ENCODE results near the gene KDF1. TPM values are rescaled to one million over a fixed set of nuclear protein-coding genes. Genes with fewer than 3 reads are reported as not detected.

Gene KDF1
- total RNA-seq, 1 donor from 2014 or later: not detected

GRCh38 chr1:26921126-26921539 is 39.1 kb downstream of the KDF1 start:
- DNase-seq (ENCODE audit: low spot score): no peak

- DNase-seq (ENCODE audit: low spot score): no peak
These were observed 44.9 kb downstream of the KDF1 start for GRCh38 chr1:26915204-26915842.

DNA sequence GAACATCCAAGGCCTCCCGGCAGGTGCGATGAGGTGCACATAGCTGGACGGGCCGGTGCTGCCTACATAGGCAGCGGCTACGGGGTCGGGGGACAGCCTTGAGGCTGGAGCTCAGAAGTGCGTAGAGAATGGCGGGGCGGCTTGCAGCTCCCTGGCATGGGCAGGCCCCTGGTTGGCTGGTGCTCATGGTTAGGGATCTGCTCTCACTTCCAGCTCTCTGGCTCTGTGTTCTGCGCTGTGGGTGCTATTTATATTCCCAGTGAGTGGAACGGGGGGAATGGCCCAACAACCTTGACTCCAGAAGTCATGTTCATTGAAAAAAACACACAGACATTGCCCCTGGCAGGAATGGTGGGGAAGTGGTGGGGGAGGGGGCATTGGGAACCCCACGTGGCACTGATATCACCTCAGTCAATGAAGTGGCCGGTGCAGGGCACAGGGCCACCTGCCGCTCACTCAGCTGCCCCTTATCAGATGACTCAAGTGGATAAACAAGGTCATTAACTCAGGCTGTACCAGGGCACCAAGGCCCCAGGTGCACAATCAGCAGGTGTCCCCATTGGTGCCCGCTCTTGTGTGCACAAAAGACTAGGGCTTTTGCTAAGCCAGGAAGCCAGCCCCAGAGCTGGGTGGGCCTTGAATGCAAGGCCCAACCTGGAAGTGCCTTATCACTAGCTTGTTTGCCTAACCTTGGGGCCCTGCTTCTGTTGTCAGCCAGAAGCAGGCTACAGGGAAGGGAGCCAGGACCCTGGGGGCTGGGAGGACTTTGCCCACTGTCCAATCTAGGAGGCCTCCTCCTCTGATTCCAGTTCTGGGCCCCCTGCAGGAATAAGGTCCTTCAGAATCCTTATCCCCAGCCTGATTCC is 46.3 kb downstream of the KDF1 start, which contains the start of gene NR0B2:
Gene NR0B2, minus strand, starts transcription at position 222 of the 866 bp plus-strand sequence. Its CDS starts 35 bp downstream, at position 187.
- no peak for DNase-seq (ENCODE audit: low spot score)

- no peak for DNase-seq (ENCODE audit: low spot score)
These were observed 46.9 kb downstream of the KDF1 start for GRCh38 chr1:26913389-26913753.

DNA sequence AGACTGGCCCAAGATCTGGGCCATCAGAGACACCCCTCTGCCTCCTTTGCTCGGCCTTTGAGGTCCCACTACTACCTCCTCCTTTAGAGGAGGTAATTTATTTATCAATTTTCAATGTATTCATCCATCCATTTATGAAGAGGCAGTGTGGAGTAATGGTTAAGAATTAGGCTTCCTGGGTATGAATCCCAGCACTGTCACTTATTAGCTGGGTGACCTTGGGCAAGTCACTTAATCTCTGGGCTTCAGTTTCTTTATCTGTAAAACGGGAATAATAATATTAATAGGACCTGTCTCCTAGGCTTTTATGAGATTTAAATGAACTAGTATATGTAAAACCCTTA is 48.1 kb downstream of the KDF1 start:
- no peak for DNase-seq (ENCODE audit: low spot score)

DNA sequence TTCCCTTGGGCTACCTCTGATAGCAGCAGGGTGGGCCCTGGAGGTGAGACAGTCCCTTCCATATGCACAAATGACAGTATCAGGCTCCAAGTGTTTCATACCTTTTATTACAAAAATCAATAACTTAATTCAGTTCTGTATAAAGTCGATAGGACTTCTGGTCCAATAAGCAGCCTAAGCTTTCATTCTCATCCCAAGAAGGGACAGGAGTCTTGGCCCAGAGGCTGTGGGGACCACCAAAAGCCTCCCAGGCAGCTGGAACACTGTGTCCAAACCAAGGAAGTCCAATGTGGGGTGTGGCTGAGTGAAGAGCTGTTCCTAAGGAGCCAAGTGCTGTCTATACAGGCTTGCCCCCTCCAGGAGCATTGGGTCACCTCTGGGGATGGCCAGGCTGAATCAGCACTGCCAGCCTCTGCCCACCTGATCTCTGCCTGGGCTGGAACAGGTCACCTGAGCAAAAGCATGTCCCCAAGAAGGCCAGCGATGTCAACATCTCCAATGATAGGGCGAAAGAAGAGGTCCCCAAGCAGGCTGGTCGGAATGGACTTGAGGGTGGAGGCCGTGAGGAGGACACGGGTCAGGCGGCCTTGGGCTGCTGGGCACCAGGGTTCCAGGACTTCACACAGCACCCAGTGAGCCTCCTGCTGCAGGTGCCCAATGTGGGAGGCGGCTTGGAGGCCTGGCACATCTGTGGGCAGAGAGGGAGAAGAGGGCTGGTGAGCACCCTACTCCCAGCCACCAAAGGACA is 48.7 kb downstream of the KDF1 start:
- DNase-seq (ENCODE audit: low spot score): no peak

GRCh38 chr1:26910343-26911160 is 49.7 kb downstream of the KDF1 start:
- no peak for DNase-seq (ENCODE audit: low spot score)

- DNase-seq (ENCODE audit: low spot score): no peak
These were observed 50.3 kb downstream of the KDF1 start for GRCh38 chr1:26909951-26910342.

DNA sequence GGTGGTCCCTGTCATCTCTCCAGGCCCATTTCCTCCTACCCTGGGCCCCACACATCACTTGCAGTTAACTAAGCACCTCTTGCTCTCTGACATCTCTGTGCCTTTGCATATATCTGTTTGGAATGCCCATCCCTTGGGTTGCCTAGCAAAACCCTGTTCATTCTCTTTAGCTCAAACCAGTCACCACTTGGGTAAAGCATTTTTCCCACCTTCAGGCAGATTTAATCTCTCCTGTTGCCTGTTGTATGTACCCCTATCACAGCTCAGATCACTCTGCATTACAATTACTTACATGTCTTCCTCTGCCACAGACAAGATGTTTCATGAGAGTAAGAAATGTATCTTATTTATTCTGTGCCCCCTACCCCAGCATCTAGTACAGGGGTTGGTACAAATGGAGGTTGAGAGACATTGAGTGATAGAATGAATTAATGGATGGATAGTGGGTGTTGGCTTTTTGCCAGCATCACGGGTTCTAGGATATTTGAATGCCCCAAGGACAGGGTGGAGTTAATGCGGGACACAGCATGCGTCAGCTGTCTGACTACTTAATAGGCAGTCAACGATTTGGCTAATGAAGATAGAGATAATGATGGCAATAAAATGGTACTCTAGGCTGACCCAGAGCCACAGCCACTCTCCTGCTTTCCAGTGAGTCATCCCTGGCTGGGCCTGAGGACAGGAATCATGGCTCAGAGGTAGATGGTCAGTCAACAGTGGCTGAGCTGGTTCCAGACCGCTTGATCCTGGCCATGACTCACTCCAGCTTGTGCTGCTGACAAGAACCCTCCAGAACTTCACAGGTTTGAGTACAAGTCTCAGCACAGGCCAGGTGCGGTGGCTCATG is 53.0 kb downstream of the KDF1 start:
- DNase-seq (ENCODE audit: low spot score): no peak

DNA sequence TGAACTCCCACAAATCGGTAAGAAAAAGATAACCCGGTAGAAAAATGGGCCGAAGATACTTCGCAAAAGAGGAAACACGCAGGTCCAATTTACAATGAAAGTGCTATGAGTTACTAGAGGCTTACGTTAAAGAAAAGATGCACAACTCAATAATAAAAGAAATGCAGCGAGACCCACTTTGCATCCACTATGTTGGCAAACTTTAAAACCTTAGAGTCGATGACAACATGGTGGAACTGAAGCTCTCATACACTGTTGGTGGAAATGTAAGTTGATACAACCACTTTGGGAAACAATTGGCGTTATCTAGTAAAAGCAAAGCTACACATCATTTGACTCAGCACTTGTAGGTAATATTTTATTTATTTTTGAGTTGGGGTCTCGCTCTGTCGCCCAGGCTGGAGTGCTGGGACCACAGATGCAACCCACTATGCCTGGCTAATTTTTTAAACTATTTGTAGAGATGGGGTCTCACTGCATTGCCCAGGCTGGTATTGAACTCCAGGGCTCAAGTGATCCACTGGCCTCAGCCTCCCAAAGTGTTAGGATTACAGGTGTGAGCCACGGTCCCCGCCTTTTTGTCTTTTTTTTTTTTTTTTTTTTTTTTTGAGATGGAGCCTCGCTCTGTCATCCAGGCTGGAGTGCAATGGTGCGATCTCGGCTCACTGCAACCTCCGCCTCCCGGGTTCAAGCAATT is 59.3 kb downstream of the KDF1 start:
- DNase-seq (ENCODE audit: low spot score): no peak

- peak; percentile 96 for DNase-seq (ENCODE audit: low spot score)
These were observed 60.1 kb downstream of the KDF1 start, which contains the start of gene GPATCH3 for GRCh38 chr1:26900001-26900814. TSS of gene GPATCH3 (minus strand) at chr1:26900467. CDS start at chr1:26900442, 25 bp downstream.

Other genes with a start within 250 kb of the KDF1 start
- 9.0 TPM for gene PIGV, start 172.5 kb downstream of the KDF1 start, total RNA-seq
- 52.5 TPM for gene ZDHHC18, start 133.8 kb downstream of the KDF1 start, total RNA-seq
- gene SFN, start 97.3 kb downstream of the KDF1 start, total RNA-seq: 1.3 TPM
- gene GPN2, start 70.2 kb downstream of the KDF1 start, total RNA-seq: 28.5 TPM
- gene GPATCH3, start 60.0 kb downstream of the KDF1 start, total RNA-seq: 13.0 TPM
- gene NR0B2, start 46.5 kb downstream of the KDF1 start, total RNA-seq: 0.29 TPM
- gene NUDC, start 38.7 kb downstream of the KDF1 start, total RNA-seq: 49.7 TPM
- gene TRNP1, start 33.2 kb upstream of the KDF1 start, total RNA-seq: 1.7 TPM
- 3.3 TPM for gene TENT5B, start 52.4 kb upstream of the KDF1 start, total RNA-seq
- gene SLC9A1, start 194.7 kb upstream of the KDF1 start, total RNA-seq: 24.4 TPM